ENCODE results near the gene MSH6.

Gene MSH6

GRCh38 chr2:47771211-47771610 lies 11.7 kb upstream of the MSH6 start:
- Histone ChIP-seq H4K20me1 (ENCODE audit: insufficient read depth) (no peaks in the 10 kb centered on the region), H3K4me3 (IDR thresholded peaks at IDR 0.05; ENCODE audit: insufficient read depth, low read depth, low read length) (no peak overlapping the region), H3K79me2 (ENCODE audit: insufficient read depth, low read depth) (no peaks in the 10 kb centered on the region), H3K4me1 (ENCODE audit: low read depth, poor library complexity, severe bottlenecking) (peaks cover 15% of the 10 kb centered on the region), H3K27ac (no peak overlapping the region), H3K27me3 (ENCODE audit: insufficient read depth, low read depth) (no peaks in the 10 kb centered on the region), H2AFZ (ENCODE audit: low read depth) (peak overlapping the region; percentile 48), H3K36me3 (ENCODE audit: insufficient read depth) (no peaks in the 10 kb centered on the region), H3K4me2 (no peak overlapping the region), H3K9ac (no peak overlapping the region)
- no peak for TF ChIP-seq CTCF (conservative IDR thresholded peaks at IDR 0.05; ENCODE audit: low read depth, low read length)

- Histone ChIP-seq H3K9ac (no peak overlapping the region), H3K27ac (no peak overlapping the region), H4K20me1 (ENCODE audit: insufficient read depth) (no peaks in the 10 kb centered on the region), H3K27me3 (ENCODE audit: insufficient read depth, low read depth) (no peaks in the 10 kb centered on the region), H2AFZ (ENCODE audit: low read depth) (no peak overlapping the region), H3K4me1 (ENCODE audit: low read depth, poor library complexity, severe bottlenecking) (peaks cover 13% of the 10 kb centered on the region), H3K36me3 (ENCODE audit: insufficient read depth) (no peaks in the 10 kb centered on the region), H3K79me2 (ENCODE audit: insufficient read depth, low read depth) (no peaks in the 10 kb centered on the region), H3K4me3 (IDR thresholded peaks at IDR 0.05; ENCODE audit: insufficient read depth, low read depth, low read length) (no peak overlapping the region), H3K4me2 (no peak overlapping the region)
- no peak for TF ChIP-seq CTCF (conservative IDR thresholded peaks at IDR 0.05; ENCODE audit: low read depth, low read length)
These were observed 10.6 kb upstream of the MSH6 start for GRCh38 chr2:47772343-47772742.

- Histone ChIP-seq H3K27me3 (ENCODE audit: insufficient read depth, low read depth) (no peaks in the 10 kb centered on the region), H3K4me2 (no peak overlapping the region), H3K4me1 (ENCODE audit: low read depth, poor library complexity, severe bottlenecking) (peaks cover 5% of the 10 kb centered on the region), H3K36me3 (ENCODE audit: insufficient read depth) (no peaks in the 10 kb centered on the region), H3K27ac (no peak overlapping the region), H3K79me2 (ENCODE audit: insufficient read depth, low read depth) (no peaks in the 10 kb centered on the region), H3K4me3 (IDR thresholded peaks at IDR 0.05; ENCODE audit: insufficient read depth, low read depth, low read length) (no peak overlapping the region), H2AFZ (ENCODE audit: low read depth) (no peak overlapping the region), H3K9ac (no peak overlapping the region), H4K20me1 (ENCODE audit: insufficient read depth) (no peaks in the 10 kb centered on the region)
- TF ChIP-seq CTCF (conservative IDR thresholded peaks at IDR 0.05; ENCODE audit: low read depth, low read length): no peak
These were observed 8.4 kb upstream of the MSH6 start for GRCh38 chr2:47774567-47774966.

DNA sequence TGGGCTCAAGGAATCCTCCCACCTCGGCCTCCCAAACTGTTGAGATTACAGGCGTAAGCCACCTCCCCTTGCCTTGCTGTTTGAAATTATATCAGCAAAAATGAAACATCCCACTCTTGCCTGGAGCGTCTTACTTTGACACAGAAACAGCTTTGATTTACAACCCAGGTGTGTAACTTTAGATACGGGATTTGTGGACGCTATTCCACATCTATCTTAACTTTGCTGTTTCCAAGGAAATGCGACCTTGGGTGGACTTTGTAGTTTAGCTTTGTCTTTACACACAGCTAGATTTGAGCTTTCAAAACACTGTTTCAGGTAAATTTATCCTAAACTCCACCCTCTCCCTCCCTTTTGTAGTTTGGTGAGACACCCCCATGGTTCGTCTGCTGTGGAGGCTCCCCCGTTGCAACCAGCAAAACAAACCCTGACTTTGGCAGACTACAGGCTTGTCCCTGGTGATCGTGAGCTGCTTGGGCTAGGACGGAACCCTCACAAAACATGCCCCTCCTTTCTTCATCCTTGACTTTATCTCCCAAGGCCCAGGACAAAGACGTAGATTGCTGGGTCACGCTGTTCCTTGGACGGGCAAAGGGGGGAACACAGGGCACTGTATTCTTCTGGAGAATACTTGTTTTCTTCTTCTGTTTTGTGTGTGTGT lies 5.5 kb upstream of the MSH6 start:
- Histone ChIP-seq H3K79me2 (ENCODE audit: insufficient read depth, low read depth) (no peaks in the 10 kb centered on the region), H3K27me3 (ENCODE audit: insufficient read depth, low read depth) (no peaks in the 10 kb centered on the region), H3K36me3 (ENCODE audit: insufficient read depth) (no peaks in the 10 kb centered on the region), H3K4me2 (no peak overlapping the region), H3K4me3 (IDR thresholded peaks at IDR 0.05; ENCODE audit: insufficient read depth, low read depth, low read length) (no peak overlapping the region), H3K4me1 (ENCODE audit: low read depth, poor library complexity, severe bottlenecking) (peaks cover 4% of the 10 kb centered on the region), H3K27ac (no peak overlapping the region), H4K20me1 (ENCODE audit: insufficient read depth) (no peaks in the 10 kb centered on the region), H2AFZ (ENCODE audit: low read depth) (no peak overlapping the region), H3K9ac (no peak overlapping the region)
- TF ChIP-seq CTCF (conservative IDR thresholded peaks at IDR 0.05; ENCODE audit: low read depth, low read length): no peak
